HG02759 (cell line): ENCODE results near the gene AGR2.

ENCODE experiments used
- ATAC-seq: cut with Tn5 transposase; IDR thresholded peaks from one replicate; pipeline ENCODE4 v1.9.1; 2021; ENCODE audit warnings: mild to moderate bottlenecking, moderate library complexity; ENCODE audit not compliant: unreplicated experiment

AGR2 gene

DNA sequence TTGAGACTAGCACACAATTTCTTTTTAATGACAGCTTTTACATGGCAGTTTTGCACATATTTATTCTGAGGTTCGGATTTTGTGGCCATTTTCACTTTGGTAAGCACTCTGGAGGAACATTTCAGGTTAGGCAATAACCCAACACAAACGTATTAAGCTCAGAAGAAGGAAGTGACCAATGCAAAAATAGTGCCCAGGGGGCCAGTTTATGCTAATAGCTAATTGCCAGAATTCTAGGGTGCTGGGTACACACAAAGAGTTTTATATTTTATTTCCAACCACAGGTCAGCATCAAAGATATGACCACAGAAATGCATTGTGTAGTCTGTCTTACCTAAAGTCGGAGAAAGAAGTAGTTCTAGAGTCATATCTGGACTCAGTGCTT is 8.4 kb upstream of the AGR2 start:
- no peak for ATAC-seq

DNA sequence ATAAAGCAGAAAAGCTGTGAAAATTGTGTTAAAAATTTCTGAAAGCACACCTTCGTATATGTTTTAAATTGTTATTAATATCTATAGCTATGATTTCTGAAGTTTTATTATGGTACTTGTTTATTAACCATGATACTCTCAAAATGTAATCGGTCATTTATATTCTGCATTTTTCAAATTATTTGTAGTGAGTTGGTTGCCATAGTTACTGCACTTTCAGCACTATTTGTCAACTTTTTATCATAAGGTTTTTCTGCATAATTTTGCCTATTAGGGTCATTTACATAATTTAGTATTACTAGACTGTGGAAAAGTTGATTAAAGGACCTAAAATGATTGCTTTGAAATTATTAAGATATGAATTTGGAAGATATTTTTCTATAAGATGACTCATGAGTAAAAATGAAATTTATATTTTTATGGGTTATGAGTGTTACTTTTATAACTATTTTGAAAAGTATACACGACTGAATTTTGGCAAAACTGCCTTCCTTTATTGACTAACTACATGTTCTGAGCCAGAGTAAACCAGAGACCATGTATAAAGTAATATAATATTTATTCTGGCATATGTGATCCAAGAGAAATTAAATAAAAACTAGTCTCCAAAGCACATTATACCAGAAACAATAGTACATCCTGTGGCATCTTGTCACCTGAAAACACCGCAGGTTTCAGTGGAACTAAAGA is 7.9 kb upstream of the AGR2 start:
- no peak for ATAC-seq

DNA sequence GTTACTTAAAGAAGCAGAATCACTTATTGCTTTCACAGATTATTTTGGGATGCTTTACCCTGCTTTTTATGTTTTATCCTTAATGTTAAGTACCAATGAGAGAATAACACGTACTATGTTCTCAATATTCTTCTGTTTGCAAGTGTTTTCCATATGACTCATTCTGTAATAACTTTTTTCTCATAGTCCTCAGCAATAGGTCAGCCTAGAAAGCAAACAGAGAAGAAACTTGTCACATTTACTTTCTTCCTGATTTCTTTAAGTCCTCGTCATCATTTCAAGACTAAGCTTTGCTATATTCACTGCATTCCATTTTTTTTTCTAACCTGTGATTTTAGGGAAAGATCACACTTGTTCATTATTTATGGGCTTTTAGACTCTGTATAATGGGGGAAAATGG is 6.8 kb upstream of the AGR2 start:
- no peak for ATAC-seq

DNA sequence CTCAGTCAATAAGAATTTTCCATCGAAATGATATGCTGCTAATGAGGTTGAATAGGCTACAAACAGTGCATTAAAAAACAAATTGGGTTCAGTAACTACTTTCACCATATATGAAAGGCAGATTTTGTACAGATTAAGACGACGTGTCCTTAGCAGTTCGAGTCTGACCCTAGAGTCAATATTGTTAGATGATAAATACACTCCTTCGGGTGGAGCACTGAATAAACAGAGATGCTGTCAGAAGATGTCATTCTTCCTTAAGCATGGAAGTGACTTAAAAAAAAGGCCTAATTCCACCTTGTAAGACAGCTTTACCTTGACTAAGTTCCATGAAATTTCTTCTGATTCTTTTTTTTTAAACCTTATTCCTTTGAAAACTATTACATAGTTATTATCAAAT is 5.8 kb upstream of the AGR2 start:
- ATAC-seq, result no peak

DNA sequence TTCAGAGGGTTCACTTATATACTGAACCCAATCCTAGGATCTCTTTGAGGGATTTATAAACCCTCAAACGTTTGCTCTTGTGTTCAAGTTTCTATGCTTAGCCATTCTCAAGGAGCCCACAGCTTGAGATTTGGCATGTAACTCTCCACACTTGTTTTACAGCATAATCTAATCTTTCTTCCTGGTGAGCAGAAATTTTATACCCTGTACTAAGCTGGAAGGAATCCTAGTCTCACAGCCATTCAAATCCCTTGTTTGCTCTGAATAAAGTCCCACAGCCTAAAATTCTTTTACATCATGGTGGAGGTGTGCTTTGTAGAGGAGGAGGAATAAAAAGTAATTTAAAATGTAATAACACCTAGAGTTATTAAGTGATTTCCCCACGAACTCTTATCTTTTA is 5.3 kb upstream of the AGR2 start:
- no peak for ATAC-seq

DNA sequence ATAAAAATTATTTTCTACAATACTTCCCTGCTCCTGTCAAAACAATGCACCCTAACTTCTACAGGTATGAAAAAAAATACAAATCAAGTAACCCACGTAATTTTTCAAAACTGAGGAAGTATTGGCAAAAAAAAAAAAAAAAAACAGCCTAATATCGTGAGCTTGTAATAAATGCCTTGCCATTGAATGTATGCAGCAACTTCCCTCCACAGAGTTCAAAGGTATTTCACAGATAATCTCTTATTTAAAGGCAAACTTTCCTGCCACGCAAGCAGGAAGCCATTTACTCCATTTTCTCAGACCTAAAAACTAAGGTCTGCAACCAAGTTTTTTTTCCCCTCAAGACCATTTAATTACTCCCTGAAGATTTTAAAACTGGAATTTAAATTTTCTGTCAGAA is 642 bp upstream of the AGR2 start:
- ATAC-seq, result no peak

DNA sequence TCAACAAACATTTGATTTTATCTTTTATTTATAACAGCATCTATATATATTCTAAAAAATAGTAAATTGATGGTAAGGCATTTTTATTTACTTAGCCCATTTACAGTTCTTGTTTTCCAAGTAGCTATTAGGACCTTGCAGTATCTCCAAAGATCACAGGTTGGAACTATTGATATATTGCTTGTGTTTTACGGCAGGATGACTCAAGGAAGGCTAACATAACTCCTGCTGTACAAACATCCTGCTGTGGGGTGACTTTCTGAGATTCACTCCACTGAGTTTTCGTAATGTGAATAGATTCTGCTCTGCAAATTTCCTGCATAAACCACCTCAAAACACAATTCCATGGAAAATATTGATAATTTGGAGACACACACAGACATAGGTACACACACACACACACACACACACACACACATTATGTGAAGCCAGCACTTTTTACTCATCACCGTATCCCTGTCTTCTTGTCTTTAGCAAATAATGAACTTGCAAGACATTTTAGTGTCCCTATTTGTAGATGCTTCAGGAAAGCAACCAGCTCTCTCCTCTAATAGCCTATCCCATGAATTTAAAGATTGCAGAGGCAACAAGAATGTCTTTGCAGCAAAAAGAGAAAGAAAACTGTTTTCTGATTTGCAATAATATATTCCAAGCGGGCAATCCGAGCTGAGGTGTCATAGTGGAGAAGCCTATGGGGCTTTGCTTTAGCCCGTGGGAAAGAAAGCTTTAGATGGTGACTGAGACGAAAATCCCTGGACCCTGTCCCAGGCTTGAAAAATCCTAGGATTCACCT is 722 bp downstream of the AGR2 start:
- no peak for ATAC-seq

DNA sequence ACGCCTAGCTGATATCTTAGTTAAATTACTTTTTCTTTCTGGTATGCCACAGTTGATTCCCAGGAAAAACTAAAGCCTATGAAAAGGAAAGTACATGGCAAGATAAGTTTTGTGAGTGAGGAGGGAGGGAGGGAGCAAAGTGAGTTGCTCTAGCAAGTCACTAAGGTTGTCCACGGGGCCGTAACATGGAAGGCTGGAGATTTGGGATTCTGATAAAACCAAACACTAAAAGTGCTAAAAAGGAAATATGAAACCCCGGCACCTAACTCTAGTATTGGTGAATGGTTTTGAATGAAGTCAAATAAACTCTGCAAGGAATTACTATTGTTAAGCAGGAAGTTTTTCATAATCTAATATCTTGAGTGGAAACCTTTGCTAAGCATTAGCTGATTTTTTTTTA is 1.7 kb downstream of the AGR2 start:
- ATAC-seq, result no peak

DNA sequence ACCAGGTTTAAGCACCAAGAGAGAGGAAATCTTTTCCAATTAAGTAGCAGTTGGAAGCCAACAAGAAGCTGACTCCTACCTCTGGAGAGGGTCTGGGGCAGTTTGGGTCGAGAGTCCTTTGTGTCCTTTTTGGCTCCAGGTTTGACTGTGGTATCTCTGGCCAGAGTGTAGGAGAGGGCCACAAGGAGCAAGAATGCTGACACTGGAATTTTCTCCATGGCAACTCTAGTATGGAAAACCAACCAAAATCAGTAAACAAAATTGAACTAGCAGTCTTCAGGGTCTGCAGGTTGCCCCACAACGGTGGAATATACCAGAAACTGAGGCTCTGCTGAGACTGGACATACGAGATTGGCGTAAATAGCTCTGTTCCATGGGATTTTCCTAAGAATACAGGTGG is 3.2 kb downstream of the AGR2 start:
- no peak for ATAC-seq

DNA sequence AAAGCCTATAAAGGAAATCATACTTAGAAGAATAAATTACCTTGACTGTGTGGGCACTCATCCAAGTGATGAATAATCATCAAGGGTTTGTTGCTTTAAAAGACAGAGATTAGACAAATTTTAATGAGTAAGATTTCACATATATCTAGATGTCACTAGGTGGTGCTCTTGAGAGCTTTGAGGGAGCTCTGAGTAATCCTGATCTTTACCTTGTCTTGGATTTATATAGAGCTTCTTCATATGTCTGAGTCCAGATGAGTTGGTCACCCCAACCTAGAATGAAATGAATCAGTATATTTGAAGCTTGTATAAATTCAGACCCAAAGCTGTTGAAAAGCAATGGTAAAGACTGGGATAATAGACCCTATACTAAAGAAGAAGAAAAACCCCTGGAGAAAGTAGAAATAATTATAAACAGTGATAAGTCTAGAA is 3.7 kb downstream of the AGR2 start:
- ATAC-seq, result no peak

DNA sequence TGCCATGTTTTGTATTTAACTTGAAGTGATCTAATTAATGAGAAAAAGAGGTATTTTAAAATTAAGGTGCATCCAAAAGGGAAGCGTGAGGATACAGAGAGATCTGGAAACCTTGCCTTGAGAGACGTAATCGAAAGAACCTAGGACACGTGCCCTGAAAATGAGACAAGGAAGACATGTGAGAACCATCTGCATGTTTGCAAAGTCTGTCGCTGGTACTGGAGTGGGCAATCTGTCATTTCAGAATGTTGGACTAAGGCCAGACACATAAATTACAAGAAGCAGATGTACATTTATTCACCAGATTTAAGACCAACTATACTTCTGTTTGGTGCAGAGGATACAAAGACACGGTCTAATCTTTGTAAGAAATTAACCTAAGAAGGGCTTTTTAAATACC is 9.2 kb downstream of the AGR2 start:
- ATAC-seq, result no peak

DNA sequence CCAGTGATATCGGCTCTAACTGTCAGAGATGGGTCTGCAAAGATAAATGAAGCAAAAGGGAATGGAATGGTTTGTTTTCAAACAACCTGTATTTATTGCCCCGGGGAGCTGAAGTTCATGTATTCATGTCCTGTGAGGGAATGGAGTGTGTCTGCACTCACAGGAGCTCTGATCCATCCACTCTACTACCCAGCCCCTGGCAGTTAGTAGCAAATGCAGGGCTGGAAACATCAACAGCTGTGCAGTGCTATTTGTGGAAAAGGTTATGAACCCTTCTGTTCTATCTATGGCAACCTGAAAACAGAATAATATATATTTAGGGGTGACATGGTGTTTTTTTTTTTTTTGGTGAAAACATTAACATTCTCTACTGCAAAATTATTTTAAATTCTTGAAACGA is 9.8 kb downstream of the AGR2 start:
- no peak for ATAC-seq

DNA sequence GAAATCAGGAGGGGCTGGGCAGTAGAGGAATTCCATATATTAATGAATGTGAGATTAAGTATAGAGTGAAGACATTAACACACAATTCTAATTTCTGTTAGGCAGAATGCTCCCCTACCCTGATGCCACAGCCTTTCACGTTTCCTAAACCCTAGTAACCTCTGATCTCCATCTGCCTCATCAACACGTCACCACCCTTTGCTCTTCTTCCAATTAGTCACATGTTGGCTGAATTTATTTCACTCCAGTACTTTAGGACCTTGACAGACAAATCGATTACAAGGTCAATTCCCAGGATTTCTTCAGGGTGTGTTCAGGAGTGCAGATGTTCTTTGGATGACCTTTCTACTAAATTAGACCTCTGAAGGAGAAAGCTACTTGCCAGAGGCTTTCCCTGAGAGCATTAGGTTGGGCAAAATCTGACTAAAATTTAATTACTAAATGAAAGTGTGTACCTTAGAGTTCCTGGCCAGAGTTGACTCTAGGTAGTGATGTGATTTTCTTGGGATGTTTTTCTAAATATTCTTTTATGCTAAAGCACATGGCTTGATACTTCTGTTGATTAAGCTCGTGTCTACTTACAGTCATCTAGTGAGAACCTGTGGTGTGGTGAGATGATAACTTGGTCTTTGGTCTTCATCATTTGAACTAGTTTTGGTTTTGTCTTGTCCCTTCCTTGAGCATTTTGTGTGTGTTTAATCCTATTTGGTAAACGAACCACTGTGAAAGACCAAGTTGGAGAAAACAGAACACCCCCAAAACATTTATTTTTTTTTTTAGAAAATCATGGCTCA is 12.7 kb downstream of the AGR2 start:
- ATAC-seq, result no peak

DNA sequence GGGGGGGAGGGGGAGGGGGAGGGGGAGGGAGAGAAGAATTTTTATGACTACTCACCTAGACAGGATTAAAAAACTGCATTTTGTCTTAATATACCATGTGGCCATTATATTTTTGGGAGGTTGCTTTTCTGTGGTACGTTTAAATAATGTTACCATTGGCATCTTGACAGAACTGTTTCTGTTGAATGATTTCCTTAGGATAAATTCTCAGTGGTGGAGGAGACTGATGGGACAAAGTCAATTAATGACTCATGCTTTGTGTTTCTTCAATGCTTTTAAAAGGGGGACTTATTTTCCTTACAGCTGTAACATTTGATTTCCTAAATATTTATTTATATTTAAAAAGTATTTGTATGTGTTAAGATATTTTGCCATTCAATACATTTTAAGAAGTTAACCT is 13.7 kb downstream of the AGR2 start:
- no peak for ATAC-seq

DNA sequence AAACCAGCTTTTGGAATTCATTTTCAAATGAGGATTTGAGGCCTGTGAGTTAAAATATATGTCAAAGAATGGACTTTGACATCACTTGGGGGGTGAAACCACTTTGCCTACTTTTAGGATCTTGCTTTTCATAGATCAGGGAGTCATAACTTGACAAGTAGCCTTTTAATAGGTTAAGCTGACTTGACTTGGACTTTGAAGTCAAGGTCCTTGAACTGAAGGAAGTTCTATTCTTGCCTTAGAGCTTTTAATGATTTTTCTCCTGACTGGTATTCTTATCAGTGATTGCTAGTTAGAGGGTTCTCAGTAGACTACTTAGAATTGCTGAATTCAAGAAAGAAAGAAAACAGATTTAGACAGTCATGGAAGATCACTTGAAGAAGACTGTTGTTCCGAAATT is 17.7 kb downstream of the AGR2 start:
- no peak for ATAC-seq

DNA sequence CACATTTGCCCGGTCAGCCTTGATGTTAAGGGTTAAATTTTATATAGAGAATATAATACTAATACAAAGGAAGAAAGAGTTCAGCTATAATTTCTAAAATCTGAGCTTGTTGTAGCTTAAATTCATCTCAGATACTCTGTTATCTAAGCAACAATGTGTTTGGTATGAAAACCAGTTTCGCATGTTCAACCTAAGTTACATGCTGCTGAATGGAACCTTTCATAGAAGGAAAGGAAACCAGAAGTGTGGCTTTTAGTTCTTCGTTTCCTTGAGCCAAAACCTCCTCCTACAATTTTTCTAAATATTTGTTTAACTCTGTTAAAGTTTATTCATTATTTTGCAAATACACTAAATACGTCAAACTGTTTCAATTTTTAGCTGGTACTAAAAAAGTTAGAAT is 18.5 kb downstream of the AGR2 start:
- ATAC-seq, result no peak

DNA sequence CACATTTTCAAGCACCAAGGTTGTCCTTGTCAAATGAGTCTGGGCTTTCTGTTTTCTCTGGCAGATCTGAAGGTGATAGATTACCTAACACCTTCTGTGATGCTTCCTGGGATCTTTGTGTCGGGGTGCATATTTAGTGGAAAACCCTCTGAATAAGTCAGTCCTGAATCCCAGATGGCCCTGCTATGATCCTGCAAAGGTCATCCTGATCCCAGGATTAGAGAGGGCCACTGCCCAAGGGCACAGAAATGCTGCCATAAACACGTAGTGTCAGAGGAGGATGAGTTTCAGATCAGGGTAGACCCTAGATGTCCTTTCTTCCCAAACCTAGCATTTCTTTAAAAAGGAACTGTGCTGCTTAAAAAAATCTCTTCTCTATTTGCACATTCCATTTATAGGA is 19.0 kb downstream of the AGR2 start:
- no peak for ATAC-seq

DNA sequence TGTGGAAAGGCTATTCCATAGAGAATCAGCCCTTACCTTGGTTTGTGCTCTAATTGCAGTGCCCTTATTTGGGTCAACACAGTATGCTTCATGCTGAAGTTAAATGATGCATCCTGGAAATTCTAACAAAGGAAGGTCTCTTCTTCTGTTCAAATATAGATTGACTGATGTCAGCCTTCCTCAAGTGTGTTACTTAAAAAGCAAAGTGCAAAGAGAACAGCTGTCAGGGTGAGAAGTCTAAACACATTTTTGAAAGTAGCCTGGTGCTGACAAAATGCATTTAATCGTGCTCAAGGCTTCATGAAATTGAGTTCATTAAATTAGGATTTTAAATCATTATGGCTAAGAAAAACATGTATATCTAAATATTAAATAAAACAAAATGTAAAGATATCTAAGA is 19.5 kb downstream of the AGR2 start:
- no peak for ATAC-seq

DNA sequence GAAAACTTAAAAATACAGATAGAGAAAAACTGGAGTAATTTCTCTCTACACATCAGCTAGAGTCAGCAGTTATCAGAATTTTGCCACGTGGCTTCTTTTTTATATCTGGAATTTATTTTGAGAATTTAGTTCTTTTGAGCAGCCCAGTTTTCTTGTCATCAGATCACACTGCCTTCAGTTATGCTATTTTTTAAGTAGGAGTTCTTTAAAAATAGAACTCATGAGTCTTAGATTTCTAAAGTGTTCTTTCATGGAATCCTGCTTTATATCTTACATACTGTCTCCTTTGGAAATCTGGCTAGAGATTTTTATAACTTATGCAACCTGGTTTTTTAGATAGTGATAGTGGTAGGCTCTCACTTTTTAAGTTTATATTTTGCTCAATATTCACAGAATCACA is 24.2 kb downstream of the AGR2 start:
- no peak for ATAC-seq

DNA sequence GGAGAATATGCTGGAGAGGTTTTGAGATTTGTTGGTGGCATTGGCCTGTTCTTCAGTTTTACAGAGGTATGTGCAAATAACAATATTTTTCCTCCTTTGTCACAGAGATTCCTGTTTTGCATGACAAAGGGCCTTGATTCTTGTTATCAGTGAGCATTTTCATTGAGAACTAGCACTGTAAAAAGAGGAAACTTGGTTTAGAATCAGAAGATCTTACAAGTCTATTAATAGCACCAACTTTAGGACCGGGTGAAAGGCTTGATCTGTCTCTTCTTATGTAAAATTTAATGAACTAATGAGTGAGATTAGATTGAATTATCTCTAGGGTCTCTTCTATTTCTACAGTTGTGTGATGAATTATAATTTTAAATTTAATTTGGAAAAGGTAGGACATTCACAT is 25.7 kb downstream of the AGR2 start:
- ATAC-seq, result no peak

DNA sequence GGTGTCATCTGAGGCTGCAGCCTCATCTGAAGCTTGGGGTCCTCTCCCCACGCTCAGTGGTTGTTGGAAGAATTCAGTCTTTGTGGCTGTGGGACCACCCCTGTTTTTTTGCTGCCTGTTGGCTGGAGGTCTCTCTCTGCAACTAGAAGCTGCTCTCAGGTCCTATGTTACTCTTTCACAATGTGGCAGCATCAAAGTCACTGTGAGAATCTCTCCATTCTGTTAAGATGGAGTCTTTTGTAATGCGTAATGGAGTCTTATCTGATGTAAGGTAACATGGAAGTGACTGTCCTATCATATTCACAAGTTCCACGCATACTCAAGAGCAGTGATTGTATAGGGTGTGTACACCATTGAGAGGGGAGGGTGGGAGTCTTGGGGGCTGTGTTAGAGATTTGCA is 26.3 kb downstream of the AGR2 start:
- no peak for ATAC-seq

DNA sequence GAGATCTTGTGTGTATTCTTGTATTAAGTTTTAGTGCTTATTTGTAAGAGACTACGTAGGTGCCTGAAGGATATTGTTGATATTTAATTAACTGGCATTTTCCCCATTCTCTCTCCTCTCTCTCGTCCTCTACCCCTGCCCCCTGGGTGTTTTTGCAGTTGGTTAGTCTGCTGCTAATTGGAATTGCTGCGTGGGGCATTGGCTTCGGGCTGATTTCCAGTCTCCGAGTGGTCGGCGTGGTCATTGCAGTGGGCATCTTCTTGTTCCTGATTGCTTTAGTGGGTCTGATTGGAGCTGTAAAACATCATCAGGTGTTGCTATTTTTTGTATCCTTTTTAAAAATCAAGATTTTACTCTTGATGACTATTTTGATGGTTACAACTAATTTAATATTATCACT is 28.7 kb downstream of the AGR2 start:
- no peak for ATAC-seq
